ENCODE results near the gene GAS2L1.
"Not testable (repeated sequence)": the region's sequence is repeated elsewhere in the genome, so short reads cannot be mapped to it uniquely, and the experiment has no call there.

The GAS2L1 gene

DNA sequence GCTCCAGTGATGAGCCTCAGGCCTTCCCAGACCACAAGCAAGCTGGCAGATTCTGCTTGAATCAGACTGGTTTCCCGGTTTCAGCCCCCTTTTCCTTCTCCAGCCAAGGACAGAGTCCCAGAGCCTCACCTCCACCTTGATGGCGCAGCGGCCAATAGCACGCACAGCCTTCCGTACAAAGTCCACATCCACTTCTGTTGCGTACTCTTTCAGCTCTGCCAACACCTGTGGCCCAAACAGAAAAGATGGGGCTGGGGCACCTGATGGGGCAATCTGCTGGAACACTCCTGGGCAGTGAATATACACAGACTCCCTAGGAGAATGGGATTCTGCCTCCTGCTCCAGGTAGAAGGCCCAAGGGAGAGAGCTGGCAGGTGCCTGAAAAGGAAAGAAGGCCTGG lies 44.6 kb downstream of the GAS2L1 start:
- no peak overlapping the region for H3K27ac ChIP-seq
- DNase-seq: no peak
- in situ Hi-C loops (cut with HindIII; ENCODE audit: low pct_ligation_motif_present, low sequenced_read_pairs): no loop called here
- H3K36me3 ChIP-seq (replicated peaks): peaks cover 74% of the 10 kb centered on the region
- TF ChIP-seq, protein P1, sequence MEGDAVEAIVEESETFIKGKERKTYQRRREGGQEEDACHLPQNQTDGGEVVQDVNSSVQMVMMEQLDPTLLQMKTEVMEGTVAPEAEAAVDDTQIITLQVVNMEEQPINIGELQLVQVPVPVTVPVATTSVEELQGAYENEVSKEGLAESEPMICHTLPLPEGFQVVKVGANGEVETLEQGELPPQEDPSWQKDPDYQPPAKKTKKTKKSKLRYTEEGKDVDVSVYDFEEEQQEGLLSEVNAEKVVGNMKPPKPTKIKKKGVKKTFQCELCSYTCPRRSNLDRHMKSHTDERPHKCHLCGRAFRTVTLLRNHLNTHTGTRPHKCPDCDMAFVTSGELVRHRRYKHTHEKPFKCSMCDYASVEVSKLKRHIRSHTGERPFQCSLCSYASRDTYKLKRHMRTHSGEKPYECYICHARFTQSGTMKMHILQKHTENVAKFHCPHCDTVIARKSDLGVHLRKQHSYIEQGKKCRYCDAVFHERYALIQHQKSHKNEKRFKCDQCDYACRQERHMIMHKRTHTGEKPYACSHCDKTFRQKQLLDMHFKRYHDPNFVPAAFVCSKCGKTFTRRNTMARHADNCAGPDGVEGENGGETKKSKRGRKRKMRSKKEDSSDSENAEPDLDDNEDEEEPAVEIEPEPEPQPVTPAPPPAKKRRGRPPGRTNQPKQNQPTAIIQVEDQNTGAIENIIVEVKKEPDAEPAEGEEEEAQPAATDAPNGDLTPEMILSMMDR (IDR thresholded peaks at IDR 0.05; ENCODE audit: low read depth, low read length, missing control alignments): no peak
- no peaks in the 10 kb centered on the region for H3K27me3 ChIP-seq (replicated peaks)
- no peak overlapping the region for H3K4me3 ChIP-seq (ENCODE audit: low read depth, low read length)

DNA sequence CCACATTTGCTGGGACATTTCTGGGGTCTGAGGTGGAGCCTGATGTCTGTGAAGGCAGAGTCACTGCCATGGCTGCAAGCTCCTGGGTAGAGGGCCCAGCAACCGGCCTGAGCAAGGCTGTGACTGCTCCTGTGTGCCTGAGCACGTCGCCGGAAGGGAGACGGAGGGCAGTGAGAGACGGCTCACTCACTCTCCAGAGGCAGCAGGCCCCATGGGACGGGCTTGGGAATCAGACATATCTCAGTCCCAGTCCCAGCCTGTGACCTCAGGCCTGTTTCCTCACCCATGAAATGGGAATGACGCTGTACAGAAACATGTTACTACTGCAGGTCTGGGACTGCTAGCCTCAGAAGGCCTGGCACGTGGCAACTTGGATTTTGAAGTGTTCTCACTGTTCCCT lies 45.4 kb downstream of the GAS2L1 start:
- TF ChIP-seq, protein P1 (IDR thresholded peaks at IDR 0.05; ENCODE audit: low read depth, low read length, missing control alignments): no peak
- no peak for DNase-seq
- Histone ChIP-seq H3K4me3 (ENCODE audit: low read depth, low read length) (no peak overlapping the region), H3K36me3 (replicated peaks) (peaks cover 70% of the 10 kb centered on the region), H3K27me3 (replicated peaks) (no peaks in the 10 kb centered on the region), H3K27ac (no peak overlapping the region)
- in situ Hi-C loops (cut with HindIII; ENCODE audit: low pct_ligation_motif_present, low sequenced_read_pairs): no loop called here

- TF ChIP-seq, protein P1 (IDR thresholded peaks at IDR 0.05; ENCODE audit: low read depth, low read length, missing control alignments): no peak
- peaks cover 66% of the 10 kb centered on the region for H3K36me3 ChIP-seq (replicated peaks)
- in situ Hi-C loops (cut with HindIII; ENCODE audit: low pct_ligation_motif_present, low sequenced_read_pairs): no loop called here
- no peak overlapping the region for H3K4me3 ChIP-seq (ENCODE audit: low read depth, low read length)
- H3K27ac ChIP-seq: no peak overlapping the region
- DNase-seq: no peak
- H3K27me3 ChIP-seq (replicated peaks): no peaks in the 10 kb centered on the region
Measured at GRCh38 chr22:29352778-29353177, 46.3 kb downstream of the GAS2L1 start.

GRCh38 chr22:29353286-29353685 lies 46.8 kb downstream of the GAS2L1 start:
- no peak for DNase-seq
- TF ChIP-seq, protein P1 (IDR thresholded peaks at IDR 0.05; ENCODE audit: low read depth, low read length, missing control alignments): no peak
- in situ Hi-C loops (cut with HindIII; ENCODE audit: low pct_ligation_motif_present, low sequenced_read_pairs): no loop called here
- Histone ChIP-seq H3K4me3 (ENCODE audit: low read depth, low read length) (no peak overlapping the region), H3K36me3 (replicated peaks) (peaks cover 66% of the 10 kb centered on the region), H3K27me3 (replicated peaks) (no peaks in the 10 kb centered on the region), H3K27ac (no peak overlapping the region)

DNA sequence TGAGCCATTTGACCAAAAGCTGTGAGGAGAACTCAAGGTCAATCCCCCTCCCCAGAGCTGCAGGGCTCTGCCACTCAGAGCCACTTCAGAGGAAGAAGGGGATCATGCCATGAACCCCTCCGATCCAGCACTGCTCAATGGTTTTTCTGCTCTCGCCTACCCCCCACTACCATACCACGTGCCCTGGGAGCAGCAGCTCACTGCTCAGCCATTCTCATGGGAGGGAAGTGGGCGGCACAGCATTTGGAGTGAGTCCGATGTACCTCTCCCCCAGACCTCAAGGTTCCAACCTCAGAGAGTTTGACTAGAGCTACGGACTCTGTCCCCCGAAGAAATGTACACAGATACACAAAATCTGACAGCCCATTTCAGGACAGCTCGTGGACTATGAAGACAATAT lies 47.4 kb downstream of the GAS2L1 start:
- in situ Hi-C loops (cut with HindIII; ENCODE audit: low pct_ligation_motif_present, low sequenced_read_pairs): no loop called here
- H3K4me3 ChIP-seq (ENCODE audit: low read depth, low read length): no peak overlapping the region
- DNase-seq: no peak
- H3K36me3 ChIP-seq (replicated peaks): peaks cover 65% of the 10 kb centered on the region
- TF ChIP-seq, protein P1 (IDR thresholded peaks at IDR 0.05; ENCODE audit: low read depth, low read length, missing control alignments): no peak
- no peaks in the 10 kb centered on the region for H3K27me3 ChIP-seq (replicated peaks)
- no peak overlapping the region for H3K27ac ChIP-seq

GRCh38 chr22:29357193-29357890 lies 50.9 kb downstream of the GAS2L1 start:
- H3K27ac ChIP-seq; DNase-seq; H3K4me3 ChIP-seq (ENCODE audit: low read depth, low read length); in situ Hi-C loops (cut with HindIII; ENCODE audit: low pct_ligation_motif_present, low sequenced_read_pairs); H3K27me3 ChIP-seq (replicated peaks): not testable (repeated sequence)
- H3K36me3 ChIP-seq (replicated peaks): peaks cover 40% of the 10 kb centered on the region

Measured in brain microvascular endothelial cell (primary cell).